Subcutaneous adipose tissue (tissue), 4 donors: ENCODE results near the gene SHMT2. TPM values are rescaled to one million over a fixed set of nuclear protein-coding genes. Genes with fewer than 3 reads are reported as not detected.

ENCODE experiments used
- total RNA-seq, 4 donors: library from RNA; depleted of rRNA; stranded (reverse); fragments of >200 nt; gene quantifications; one replicate each; pipeline ENCODE4 v1.1.0, GENCODE V29; 2016
- TF ChIP-seq, protein P1 (sequence below): fragments of 450-650 bp; IDR thresholded peaks from one replicate; pipeline ENCODE4 v1.5.1; 2016; ENCODE audit warnings: low read depth, mild to moderate bottlenecking, control low read depth, antibody characterized with exemption, moderate library complexity

The SHMT2 gene
- total RNA-seq, 4 donors from 2014 or later: 19.1 to 41.6 (median 32.7) TPM

DNA sequence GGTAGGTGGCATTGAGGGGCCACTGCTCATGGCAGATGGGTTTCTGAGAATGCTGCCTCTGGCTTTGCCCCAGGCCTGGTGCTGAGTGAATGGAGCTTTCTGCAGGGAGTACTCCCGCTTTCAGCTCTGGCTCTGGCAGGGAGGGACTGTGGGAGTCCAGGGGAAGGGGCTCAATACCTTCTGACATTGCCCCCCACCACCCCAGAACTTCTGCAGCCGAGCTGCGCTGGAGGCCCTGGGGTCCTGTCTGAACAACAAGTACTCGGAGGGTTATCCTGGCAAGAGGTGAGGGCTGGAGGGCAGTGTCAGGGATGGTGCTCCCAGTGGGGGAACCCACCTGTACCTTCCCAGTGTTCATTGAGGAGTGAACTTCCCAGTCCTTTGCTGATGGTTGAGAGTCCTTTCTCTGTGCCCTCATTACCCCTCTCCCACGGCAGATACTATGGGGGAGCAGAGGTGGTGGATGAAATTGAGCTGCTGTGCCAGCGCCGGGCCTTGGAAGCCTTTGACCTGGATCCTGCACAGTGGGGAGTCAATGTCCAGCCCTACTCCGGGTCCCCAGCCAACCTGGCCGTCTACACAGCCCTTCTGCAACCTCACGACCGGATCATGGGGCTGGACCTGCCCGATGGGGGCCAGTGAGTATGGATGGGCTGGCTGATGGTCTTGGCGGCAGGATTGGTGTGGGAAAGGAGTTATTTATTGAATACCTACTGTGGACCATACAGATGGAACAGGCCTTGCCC, 1.9 kb downstream of the SHMT2 start:
- TF ChIP-seq, protein P1, sequence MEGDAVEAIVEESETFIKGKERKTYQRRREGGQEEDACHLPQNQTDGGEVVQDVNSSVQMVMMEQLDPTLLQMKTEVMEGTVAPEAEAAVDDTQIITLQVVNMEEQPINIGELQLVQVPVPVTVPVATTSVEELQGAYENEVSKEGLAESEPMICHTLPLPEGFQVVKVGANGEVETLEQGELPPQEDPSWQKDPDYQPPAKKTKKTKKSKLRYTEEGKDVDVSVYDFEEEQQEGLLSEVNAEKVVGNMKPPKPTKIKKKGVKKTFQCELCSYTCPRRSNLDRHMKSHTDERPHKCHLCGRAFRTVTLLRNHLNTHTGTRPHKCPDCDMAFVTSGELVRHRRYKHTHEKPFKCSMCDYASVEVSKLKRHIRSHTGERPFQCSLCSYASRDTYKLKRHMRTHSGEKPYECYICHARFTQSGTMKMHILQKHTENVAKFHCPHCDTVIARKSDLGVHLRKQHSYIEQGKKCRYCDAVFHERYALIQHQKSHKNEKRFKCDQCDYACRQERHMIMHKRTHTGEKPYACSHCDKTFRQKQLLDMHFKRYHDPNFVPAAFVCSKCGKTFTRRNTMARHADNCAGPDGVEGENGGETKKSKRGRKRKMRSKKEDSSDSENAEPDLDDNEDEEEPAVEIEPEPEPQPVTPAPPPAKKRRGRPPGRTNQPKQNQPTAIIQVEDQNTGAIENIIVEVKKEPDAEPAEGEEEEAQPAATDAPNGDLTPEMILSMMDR: no peak

- TF ChIP-seq, protein P1: no peak
These were observed 2.7 kb downstream of the SHMT2 start for GRCh38 chr12:57232156-57232756.

DNA sequence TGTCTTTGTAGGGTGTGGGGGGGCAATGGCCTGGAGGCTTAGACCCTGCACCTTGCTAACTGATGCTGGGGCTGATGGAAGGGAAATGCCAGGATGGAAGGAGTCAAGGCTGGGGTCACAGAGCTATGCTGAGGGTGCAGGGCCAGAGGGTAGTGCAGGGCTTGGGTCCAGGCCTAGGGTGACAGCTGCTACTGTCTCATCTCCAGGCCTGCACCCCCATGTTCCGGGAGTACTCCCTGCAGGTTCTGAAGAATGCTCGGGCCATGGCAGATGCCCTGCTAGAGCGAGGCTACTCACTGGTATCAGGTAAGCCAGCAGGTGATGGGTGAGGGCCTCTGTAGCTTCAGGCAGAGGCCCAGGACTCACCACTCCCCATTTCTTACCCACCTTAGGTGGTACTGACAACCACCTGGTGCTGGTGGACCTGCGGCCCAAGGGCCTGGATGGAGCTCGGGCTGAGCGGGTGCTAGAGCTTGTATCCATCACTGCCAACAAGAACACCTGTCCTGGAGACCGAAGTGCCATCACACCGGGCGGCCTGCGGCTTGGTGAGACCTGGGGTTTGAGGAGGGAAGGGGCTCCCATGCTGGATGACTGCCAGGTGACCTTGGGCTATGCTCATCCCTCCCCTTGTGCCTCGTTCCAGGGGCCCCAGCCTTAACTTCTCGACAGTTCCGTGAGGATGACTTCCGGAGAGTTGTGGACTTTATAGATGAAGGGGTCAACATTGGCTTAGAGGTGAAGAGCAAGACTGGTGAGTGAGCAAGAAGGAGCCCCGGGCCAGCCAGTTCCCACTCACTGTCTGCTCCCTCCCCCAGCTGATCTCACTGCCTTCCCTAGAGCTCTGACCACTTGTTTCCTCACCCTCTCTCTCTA, 4.1 kb downstream of the SHMT2 start:
- TF ChIP-seq, protein P1: no peak

DNA sequence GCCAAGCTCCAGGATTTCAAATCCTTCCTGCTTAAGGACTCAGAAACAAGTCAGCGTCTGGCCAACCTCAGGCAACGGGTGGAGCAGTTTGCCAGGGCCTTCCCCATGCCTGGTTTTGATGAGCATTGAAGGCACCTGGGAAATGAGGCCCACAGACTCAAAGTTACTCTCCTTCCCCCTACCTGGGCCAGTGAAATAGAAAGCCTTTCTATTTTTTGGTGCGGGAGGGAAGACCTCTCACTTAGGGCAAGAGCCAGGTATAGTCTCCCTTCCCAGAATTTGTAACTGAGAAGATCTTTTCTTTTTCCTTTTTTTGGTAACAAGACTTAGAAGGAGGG, 4.7 kb downstream of the SHMT2 start:
- TF ChIP-seq, protein P1: no peak

- TF ChIP-seq, protein P1: no peak
These were observed 5.1 kb downstream of the SHMT2 start for GRCh38 chr12:57234571-57235016.

DNA sequence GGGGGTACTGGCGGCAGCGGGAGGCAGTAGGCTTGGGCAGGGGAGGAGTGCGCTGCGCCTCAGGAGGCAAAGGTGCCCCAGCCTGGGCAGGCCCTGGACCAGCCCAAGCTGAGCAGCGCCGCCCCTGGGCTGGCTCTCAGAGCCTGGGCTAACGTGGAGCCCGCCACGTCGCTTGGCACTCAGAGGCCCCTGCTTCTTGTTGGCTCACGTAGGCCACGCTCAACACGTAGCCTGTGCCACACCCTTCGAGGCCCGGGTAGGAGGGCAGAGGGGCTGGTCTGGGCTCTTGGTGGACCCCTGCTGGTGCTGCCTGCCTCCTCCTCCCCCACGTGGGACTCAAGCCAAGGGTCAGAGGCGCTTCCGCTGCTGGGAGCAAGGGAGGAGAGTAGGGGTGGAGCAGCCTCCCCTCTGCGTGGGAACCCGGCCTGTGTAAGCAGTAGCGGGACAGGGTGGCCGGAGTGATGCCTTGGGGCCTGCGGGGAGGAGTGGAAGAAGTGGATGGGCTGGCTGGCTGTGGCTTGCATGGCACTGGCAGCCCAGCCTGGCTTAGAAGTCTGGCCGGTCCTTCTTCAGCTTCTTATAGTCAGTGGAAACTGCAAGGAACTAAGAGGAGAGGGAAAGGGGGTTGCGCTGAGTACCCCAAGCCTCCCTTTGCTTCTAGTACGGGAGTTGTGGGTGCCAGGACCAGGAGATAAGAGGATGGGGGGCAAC, 5.7 kb downstream of the SHMT2 start:
- TF ChIP-seq, protein P1: no peak
